Measurements from ENCODE around the gene SLC4A11. TPM values are rescaled to one million over a fixed set of nuclear protein-coding genes. Genes with fewer than 3 reads are reported as not detected.
"Not testable (repeated sequence)": the region's sequence is repeated elsewhere in the genome, so short reads cannot be mapped to it uniquely, and the experiment has no call there.

SLC4A11 gene
- total and polyA plus RNA-seq, 10 of the 15 experiments (the other 5 are each of a cell fraction or from before 2014, with no cell fraction given) = 0.07 to 2.3 (median 1.1) TPM

GRCh38 chr20:3183896-3184612 is 54.9 kb downstream of the SLC4A11 start:
- intact Hi-C loops (cut with micrococcal nuclease; ENCODE audit: unreplicated experiment) (no loop called here), in situ Hi-C loops (cut with MboI) (no loop called here)
- ChIA-PET POLR2A (no interaction called here), CTCF (no interaction called here), SMC1A (ENCODE audit: uncharacterized antibody, unreplicated experiment) (interaction anchor here (0.9 kb wide), 1 partner anchor 36 kb away, joined by 3 read pairs; no protein-coding TSS in a partner anchor), RAD21 (ENCODE audit: unreplicated experiment) (no interaction called here)
- no peak overlapping the region for H2AFZ ChIP-seq (ENCODE audit: control insufficient read depth, low read depth, low read length)
- ATAC-seq (no peak), DNase-seq (ENCODE audit: low read depth, low spot score) (no peak), FAIRE-seq (no peak)
- H3K27me3 ChIP-seq (replicated peaks in 1 of 2; ENCODE audit: control insufficient read depth in 2 of 2, insufficient read depth in 2 of 2, low read length in 1 of 2) = no peaks in the 10 kb centered on the region
- no peaks in the 10 kb centered on the region for H3K79me2 ChIP-seq (ENCODE audit: control insufficient read depth, insufficient read depth, low read length)
- no peak overlapping the region for H3K4me2 ChIP-seq (ENCODE audit: control insufficient read depth, insufficient read depth)
- no peak overlapping the region for H3K9ac ChIP-seq (ENCODE audit: control insufficient read depth, insufficient read depth, low read length)
- H3K36me3 ChIP-seq (ENCODE audit: control insufficient read depth in 2 of 2, insufficient read depth in 2 of 2, low read length in 1 of 2) = no peaks in the 10 kb centered on the region
- 95% methylated on average over 3 of the region's 3 CpGs for WGBS (ENCODE audit: insufficient coverage, insufficient replicate concordance, low lambda C conversion rate, missing lambda C conversion rate)
- no peak overlapping the region for H3K4me3 ChIP-seq
- no peaks in the 10 kb centered on the region for H3K4me1 ChIP-seq (ENCODE audit: control insufficient read depth, insufficient read depth, low read length)
- H4K20me1 ChIP-seq (ENCODE audit: control insufficient read depth, insufficient read depth) = no peaks in the 10 kb centered on the region
- H3K9me3 ChIP-seq (replicated peaks; ENCODE audit: control insufficient read depth, insufficient read depth, low read length) = no peaks in the 10 kb centered on the region
- H3K27ac ChIP-seq (ENCODE audit: control insufficient read depth, insufficient read depth) = no peak overlapping the region
- BruUV-seq (replicated peaks) = TSS peak; percentile 18
- TF ChIP-seq SIX5 (IDR thresholded peaks at IDR 0.05; ENCODE audit: low read depth, low read length, severe bottlenecking) (no peak), MEF2A (IDR thresholded peaks at IDR 0.05; ENCODE audit: insufficient read depth, low read depth, low read length) (no peak), CBX5 (IDR thresholded peaks at IDR 0.05; ENCODE audit: low read depth) (no peak), NR2C1 (IDR thresholded peaks at IDR 0.05) (no peak), HSF1 (IDR thresholded peaks at IDR 0.05; ENCODE audit: low read depth, low read length) (no peak), SRF (IDR thresholded peaks at IDR 0.05; ENCODE audit: low read depth in 2 of 2, low read length in 2 of 2) (no peak), STAT3 (IDR thresholded peaks at IDR 0.05; ENCODE audit: low read depth, low read length) (no peak), IKZF2 (IDR thresholded peaks at IDR 0.05) (no peak)

- in situ Hi-C loops (cut with MboI) = not testable (repeated sequence)
These were observed 56.6 kb downstream of the SLC4A11 start for GRCh38 chr20:3182429-3182828.

More at GRCh38 chr20:3182429-3182828, 56.6 kb downstream of the SLC4A11 start:
- H3K4me1 ChIP-seq (ENCODE audit: control insufficient read depth, insufficient read depth, low read length); H3K79me2 ChIP-seq (ENCODE audit: control insufficient read depth, insufficient read depth, low read length); intact Hi-C loops (cut with micrococcal nuclease; ENCODE audit: unreplicated experiment); H3K27ac ChIP-seq (ENCODE audit: control insufficient read depth, insufficient read depth); H4K20me1 ChIP-seq (ENCODE audit: control insufficient read depth, insufficient read depth); DNase-seq (ENCODE audit: low read depth, low spot score); BruUV-seq (replicated peaks); FAIRE-seq; H3K4me2 ChIP-seq (ENCODE audit: control insufficient read depth, insufficient read depth); H3K9me3 ChIP-seq (replicated peaks; ENCODE audit: control insufficient read depth, insufficient read depth, low read length); H3K36me3 ChIP-seq (ENCODE audit: control insufficient read depth in 2 of 2, insufficient read depth in 2 of 2, low read length in 1 of 2); H2AFZ ChIP-seq (ENCODE audit: control insufficient read depth, low read depth, low read length); H3K27me3 ChIP-seq (replicated peaks in 1 of 2; ENCODE audit: control insufficient read depth in 2 of 2, insufficient read depth in 2 of 2, low read length in 1 of 2); SMC1A ChIA-PET (ENCODE audit: uncharacterized antibody, unreplicated experiment); H3K9ac ChIP-seq (ENCODE audit: control insufficient read depth, insufficient read depth, low read length); ATAC-seq; H3K4me3 ChIP-seq; RAD21 ChIA-PET (ENCODE audit: unreplicated experiment); CTCF ChIA-PET: not testable (repeated sequence)
- WGBS (ENCODE audit: insufficient coverage, insufficient replicate concordance, low lambda C conversion rate, missing lambda C conversion rate) = 81% methylated on average over 5 of the region's 5 CpGs
- POLR2A ChIA-PET = interaction anchor here (0.6 kb wide), 1 partner anchor 749 kb away, joined by 6 read pairs; no protein-coding TSS in a partner anchor

Measured in GM12878 (cell line).